Stimulated activated CD4-positive, alpha-beta T cell treated with anti-CD3 and anti-CD28 coated beads, Interleukin-1b, Interleukin-23, amount 100 ng/mL, for 1 hour (primary cell): Measurements from ENCODE around the gene SLC12A6.
"Not testable (repeated sequence)": the region's sequence is repeated elsewhere in the genome, so short reads cannot be mapped to it uniquely, and the experiment has no call there.

Source experiments
- DNase-seq, 2 donors: peaks; one replicate each; pipeline ENCODE4 v3.0.0-alpha.2; 2020; ENCODE audit warnings: low read depth in 2 of 2

SLC12A6 gene

GRCh38 chr15:34193272-34193671, 144.3 kb downstream of the SLC12A6 start:
- DNase-seq: not testable (repeated sequence)

GRCh38 chr15:34188711-34189110, 148.9 kb downstream of the SLC12A6 start:
- no peak for DNase-seq

GRCh38 chr15:34185666-34186065, 151.9 kb downstream of the SLC12A6 start:
- no peak for DNase-seq

GRCh38 chr15:34182942-34183341, 154.6 kb downstream of the SLC12A6 start:
- DNase-seq: no peak
